ENCODE data around the gene GMEB1.

Gene GMEB1

DNA sequence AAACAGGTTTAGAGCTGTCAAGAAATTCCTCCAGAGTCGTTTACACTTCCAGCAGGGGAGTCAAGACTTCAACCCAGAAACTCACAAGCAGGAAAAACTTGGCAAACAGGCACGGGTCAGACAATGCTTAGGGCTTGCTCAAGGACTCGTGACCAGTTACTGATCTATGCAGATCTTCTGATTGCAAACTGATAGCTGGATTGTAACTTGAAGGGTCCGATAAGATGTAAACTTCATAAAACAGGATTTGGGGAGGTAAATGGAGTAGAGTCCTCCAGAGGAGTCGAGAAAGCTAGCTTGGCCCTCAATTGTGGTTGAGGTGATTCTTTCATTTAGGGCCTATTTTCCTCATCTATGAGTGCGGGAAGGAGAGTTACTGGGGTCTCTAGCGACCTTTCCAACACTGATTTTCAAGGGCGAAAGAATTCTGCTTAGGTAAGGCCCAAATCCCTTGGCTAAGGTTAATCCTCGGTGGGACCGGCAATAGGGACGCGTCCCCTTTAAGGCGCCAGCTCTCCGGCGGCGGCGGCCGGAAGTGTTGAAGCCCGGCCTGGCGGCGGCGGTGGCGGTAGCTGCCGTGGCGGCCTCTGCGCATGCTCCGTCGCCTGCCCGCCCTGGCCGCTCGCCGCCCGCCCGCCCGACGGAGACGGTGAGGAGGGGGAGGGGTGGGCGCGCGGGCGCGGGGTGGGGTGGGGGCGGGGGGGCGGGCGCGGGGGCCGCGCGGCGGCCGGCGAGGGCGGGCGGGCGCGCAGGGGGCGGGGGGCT, at the start of gene GMEB1:
TSS of gene GMEB1 (plus strand) at position 594 of the 765 bp plus-strand sequence. CDS start 14,829 bp downstream, outside the sequence.
- no peaks in the 10 kb centered on the region for H3K27me3 Mint-ChIP-seq (ENCODE audit: low read depth)
- TF ChIP-seq CTCF (IDR thresholded peaks at IDR 0.05; ENCODE audit: unreplicated experiment in 3 of 3) = no peak
- peak within 1 kb of the TSS; percentile 93 to 95 (median 95) for H3K4me3 Mint-ChIP-seq
- H3K4me1 Mint-ChIP-seq = peaks cover 13% of the 10 kb centered on the region
- peak within 1 kb of the TSS; percentile 100 for H3K27ac Mint-ChIP-seq
- H3K36me3 Mint-ChIP-seq (ENCODE audit: low read depth) = no peaks in the 10 kb centered on the region
- no peaks in the 10 kb centered on the region for H3K9me3 Mint-ChIP-seq

- no peaks in the 10 kb centered on the region for H3K9me3 Mint-ChIP-seq
- H3K4me3 Mint-ChIP-seq = no peak overlapping the region
- H3K27me3 Mint-ChIP-seq (ENCODE audit: low read depth) = no peaks in the 10 kb centered on the region
- no peak overlapping the region for H3K27ac Mint-ChIP-seq
- H3K4me1 Mint-ChIP-seq = no peaks in the 10 kb centered on the region
- H3K36me3 Mint-ChIP-seq (ENCODE audit: low read depth) = peaks cover 5% of the 10 kb centered on the region
- no peak for TF ChIP-seq CTCF (IDR thresholded peaks at IDR 0.05; ENCODE audit: unreplicated experiment in 3 of 3)
These were observed 36.9 kb upstream of the GMEB1 start for GRCh38 chr1:28631713-28632112.

- no peak for TF ChIP-seq CTCF (IDR thresholded peaks at IDR 0.05; ENCODE audit: unreplicated experiment in 3 of 3)
- no peaks in the 10 kb centered on the region for H3K9me3 Mint-ChIP-seq
- H3K27me3 Mint-ChIP-seq (ENCODE audit: low read depth) = no peaks in the 10 kb centered on the region
- H3K36me3 Mint-ChIP-seq (ENCODE audit: low read depth) = peaks cover 5% of the 10 kb centered on the region
- H3K4me3 Mint-ChIP-seq = no peak overlapping the region
- H3K27ac Mint-ChIP-seq = no peak overlapping the region
- no peaks in the 10 kb centered on the region for H3K4me1 Mint-ChIP-seq
These were observed 36.0 kb upstream of the GMEB1 start for GRCh38 chr1:28632560-28632959.

- no peaks in the 10 kb centered on the region for H3K36me3 Mint-ChIP-seq (ENCODE audit: low read depth)
- peak overlapping the region in 1 of 3 experiments; percentile 99 for H3K27ac Mint-ChIP-seq
- TF ChIP-seq CTCF (IDR thresholded peaks at IDR 0.05; ENCODE audit: unreplicated experiment in 3 of 3) = peak; percentile 20 to 34 (median 20)
- peaks cover 41% of the 10 kb centered on the region for H3K4me1 Mint-ChIP-seq
- no peaks in the 10 kb centered on the region for H3K9me3 Mint-ChIP-seq
- H3K27me3 Mint-ChIP-seq (ENCODE audit: low read depth) = no peaks in the 10 kb centered on the region
- peak overlapping the region; percentile 99 for H3K4me3 Mint-ChIP-seq
These were observed 27.8 kb upstream of the GMEB1 start for GRCh38 chr1:28640766-28641165.

GRCh38 chr1:28642056-28642846, 26.3 kb upstream of the GMEB1 start:
- Mint-ChIP-seq H3K9me3 (no peaks in the 10 kb centered on the region), H3K4me3 (peak overlapping the region; percentile 99), H3K27ac (peak overlapping the region; percentile 96 to 99 (median 98)), H3K4me1 (peaks cover 46% of the 10 kb centered on the region), H3K27me3 (ENCODE audit: low read depth) (no peaks in the 10 kb centered on the region), H3K36me3 (ENCODE audit: low read depth) (no peaks in the 10 kb centered on the region)
- TF ChIP-seq CTCF (IDR thresholded peaks at IDR 0.05; ENCODE audit: unreplicated experiment in 3 of 3) = no peak

Data from nephron (organoid).